SH-SY5Y (cell line): ENCODE measurements around the gene NAA80.

Source experiments
- GATA2 ChIP-seq: IDR thresholded peaks from 2 replicates; pipeline ENCODE4 v1.6.1; 2011; ENCODE audit warnings: mild to moderate bottlenecking, low read depth, low read length
- GATA3 ChIP-seq: IDR thresholded peaks from 2 replicates; pipeline ENCODE4 v1.6.1; 2011; ENCODE audit warnings: low read depth, mild to moderate bottlenecking, low read length, moderate library complexity

NAA80 gene

DNA sequence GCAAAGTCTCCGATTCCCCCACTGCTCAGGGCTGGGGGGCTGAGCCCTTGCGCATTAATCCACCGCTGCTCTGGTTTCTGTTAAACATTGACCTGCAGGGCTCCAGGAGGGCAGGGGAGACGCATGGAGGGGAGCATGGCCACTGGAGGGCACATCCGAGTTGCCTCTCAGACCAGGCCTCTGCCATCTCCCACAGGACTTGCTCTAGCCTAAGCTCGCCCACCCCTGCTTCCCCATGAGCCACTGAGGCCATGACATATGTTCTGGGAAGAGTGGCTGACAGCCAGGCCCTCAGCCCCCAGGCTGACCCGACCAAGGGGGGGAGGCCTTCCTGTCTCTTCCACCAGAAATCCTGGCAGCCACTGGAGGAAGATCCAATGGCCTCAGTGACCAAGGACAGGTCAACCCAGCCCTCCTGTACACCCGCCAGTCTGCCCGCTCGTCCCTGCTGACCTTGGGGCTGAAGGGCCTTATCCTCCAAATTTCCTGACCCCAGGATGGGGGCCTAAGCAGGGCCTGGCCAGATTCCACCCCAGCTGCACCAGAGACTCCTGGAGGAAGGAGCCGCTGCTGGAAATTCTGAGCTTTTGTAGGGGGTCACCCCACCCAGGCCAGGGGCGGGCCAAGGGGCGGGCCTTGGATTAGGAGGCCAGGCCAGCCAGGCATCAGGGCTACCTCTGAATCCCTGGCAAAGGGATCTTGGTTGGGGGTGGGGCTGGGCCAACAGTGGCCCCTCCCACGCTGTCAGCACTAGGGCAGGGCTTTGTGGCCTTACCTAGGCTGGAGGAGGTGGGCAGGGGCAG, 4.0 kb upstream of the NAA80 start, which contains the start of gene HYAL1:
HYAL1 (minus strand) TSS at position 562 of the 803 bp plus-strand sequence. CDS start 618 bp downstream, outside the sequence.
- TF ChIP-seq GATA3, result no peak
- TF ChIP-seq GATA2, result no peak

DNA sequence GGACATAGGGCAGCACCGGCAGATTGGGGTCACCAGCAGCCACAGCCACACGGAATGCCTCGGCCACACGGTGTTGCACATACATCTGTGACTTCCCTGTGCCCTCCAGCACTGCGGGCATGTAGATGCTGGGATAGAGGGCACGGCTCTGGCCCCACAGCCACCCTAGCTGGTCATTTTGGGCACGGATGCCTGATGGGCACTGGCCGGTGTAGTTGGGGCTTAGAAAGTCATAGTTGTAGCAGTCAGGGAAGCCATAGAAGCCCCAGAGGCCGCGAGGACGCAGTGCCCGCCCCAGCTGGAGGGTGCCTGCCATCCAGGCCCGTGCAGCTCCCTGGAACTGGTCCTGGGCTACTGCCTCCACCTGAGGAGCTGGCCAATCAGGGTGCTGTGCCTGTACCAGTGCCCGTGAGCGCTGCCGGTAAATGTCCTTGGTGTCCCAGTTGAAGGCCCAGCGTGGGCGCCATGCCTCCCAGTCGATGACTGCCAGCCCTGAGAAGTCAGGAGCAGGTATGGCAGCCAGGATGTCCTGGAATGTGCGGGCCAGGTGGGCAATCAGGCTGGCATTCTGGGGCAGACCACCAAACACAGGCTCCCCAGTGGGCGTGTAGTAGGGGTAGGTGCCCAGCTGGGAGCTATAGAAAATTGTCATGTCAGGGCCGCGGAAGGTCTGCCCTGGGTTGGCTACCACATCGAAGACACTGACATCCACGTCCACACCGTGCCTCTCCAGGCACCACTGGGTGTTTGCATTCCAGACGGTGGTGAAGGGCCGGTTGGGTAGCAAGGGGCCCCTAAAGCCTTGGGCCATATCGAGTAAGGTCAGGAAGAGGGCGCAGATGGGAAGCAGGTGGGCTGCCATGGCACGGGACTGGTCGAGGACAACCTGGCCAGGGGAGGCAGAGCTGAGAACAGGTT, 3.1 kb upstream of the NAA80 start:
- no peak for TF ChIP-seq GATA3
- no peak for TF ChIP-seq GATA2

DNA sequence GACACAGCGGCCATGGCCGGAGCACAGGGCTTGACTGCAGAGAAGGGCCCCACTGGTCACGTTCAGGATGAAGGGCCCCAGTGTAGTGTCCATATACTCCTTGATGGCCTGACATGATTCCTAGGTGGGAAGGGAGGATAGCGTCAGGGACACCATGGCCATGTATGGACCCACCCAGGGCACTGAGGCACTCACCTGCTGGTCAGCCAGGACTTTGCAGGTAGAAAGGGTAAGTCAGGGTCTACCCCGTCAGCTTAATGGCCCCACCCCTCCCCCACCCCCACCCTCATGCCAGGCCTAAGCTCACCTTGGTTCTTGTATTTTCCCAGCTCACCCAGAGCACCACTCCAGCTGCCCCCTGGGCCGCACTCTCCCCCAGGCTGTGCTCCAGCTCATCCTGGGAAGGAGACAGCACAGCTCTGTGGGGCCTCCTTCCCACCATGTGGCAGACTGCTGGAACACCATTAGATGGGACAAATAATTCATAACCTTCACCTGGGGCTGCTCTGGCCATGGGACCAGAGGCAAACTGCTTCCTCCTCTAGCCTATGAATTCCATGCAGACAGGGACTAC, 1.6 kb upstream of the NAA80 start:
- TF ChIP-seq GATA3 (no peak), GATA2 (no peak)

DNA sequence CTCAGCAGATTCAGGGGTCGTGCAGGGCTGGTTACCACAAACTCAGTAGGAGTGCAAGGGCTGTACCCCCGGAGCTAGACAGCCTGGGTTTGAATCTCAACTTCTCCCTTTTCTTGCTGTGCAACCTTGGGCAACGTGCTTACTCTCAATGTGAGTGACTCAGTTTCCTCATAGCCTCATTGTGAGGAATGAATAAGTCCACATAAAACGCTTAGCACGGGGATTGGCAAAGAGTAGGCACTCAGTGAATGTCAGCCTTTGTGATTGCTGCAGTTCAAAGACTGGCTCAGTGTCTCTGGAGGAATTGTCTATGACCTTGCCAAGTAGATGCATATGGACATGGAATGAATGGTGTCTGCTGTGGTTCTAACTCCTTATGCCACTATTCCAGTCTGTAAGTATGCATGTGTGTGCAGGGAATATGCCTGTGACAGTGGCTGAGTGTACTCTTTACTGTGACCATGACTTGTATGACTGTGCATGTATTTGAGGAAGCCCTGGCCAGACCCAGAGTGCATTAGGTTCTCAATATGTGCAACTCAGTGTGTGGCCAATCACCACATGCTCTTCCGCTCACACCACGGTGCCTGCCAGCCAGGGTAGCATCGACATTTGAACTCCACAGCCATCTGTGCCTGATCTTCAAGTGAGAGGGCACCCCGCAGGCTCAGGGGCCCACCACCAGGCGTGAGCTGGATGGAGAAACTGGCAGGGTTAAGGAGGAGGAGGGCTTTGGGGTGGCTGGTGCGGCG, 900 bp upstream of the NAA80 start:
- no peak for TF ChIP-seq GATA2
- TF ChIP-seq GATA3, result no peak

DNA sequence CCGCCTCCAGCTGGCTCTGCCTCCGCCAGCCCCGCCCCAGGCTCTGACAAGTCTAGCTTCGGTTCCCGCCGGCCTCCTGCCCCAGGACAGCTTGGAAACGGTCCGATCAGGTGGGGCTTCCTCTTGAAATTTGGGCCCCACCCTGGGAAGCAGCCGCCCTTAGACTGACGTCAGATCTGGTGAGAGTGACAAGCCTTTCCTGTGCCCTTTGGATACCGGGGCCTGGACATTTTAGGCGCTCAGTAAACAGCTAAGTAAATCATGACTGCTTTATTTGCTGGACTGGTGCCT, 378 bp upstream of the NAA80 start:
- TF ChIP-seq GATA3 (no peak), GATA2 (no peak)

DNA sequence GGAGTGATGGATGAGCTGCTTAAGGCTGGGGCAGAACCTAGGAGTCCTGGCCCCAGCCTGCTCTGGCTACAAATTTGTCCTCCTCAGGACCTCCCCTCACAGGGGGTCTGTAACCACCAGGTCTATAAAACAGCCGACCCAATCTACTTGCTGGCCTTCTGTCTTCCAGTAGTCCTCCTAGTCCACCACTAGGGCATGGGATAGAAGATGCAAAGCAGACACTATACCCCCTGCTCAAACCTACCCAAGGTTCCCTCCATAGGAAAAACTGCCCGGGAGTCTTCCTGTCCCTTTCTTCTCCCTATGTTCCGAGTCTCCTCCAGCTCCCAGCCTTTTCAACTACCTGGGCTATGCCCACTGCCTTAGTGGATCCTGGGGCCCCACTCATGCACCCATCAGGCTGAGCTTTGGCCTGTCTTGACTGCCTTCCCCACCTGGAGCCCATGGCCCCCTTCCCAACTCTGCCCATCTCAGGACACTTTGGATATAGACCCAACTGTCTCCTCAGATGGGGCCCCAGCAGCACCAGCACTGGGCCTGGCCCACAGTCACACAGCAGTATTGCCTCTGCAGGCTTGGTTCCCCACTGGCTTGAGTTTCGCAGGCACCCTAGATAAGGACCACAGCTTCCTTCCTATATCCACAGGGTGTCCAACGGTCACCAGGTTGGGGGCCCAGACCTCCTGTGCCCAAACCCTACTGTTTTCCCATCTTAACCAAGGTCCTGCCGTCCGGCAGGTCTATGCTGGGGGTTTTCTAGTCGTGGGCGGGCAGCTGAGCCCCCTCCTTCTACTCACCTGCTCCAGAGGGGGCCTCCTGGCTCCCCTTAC, 1.1 kb downstream of the NAA80 start:
- TF ChIP-seq GATA3 (no peak), GATA2 (no peak)

DNA sequence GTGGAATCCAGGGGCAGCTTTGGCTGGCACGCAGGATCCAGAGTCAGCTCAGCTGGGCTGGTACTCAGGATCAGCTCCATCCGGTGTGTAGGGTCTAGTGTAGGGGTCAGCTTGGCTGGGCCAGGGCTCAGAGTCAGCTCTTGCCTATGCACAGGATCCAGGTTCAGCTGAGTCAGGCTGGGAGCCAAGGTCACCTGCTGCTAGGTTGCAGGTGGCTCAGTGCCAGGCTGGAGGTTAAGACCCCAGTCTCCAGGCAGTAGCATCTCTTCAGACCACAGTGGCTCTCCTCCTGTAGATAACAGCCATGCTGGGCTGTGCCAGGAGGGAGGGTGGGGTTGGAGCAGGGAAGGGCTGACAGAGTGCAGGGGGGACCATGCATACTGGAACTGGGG, 1.8 kb downstream of the NAA80 start:
- TF ChIP-seq GATA2 (no peak), GATA3 (no peak)

DNA sequence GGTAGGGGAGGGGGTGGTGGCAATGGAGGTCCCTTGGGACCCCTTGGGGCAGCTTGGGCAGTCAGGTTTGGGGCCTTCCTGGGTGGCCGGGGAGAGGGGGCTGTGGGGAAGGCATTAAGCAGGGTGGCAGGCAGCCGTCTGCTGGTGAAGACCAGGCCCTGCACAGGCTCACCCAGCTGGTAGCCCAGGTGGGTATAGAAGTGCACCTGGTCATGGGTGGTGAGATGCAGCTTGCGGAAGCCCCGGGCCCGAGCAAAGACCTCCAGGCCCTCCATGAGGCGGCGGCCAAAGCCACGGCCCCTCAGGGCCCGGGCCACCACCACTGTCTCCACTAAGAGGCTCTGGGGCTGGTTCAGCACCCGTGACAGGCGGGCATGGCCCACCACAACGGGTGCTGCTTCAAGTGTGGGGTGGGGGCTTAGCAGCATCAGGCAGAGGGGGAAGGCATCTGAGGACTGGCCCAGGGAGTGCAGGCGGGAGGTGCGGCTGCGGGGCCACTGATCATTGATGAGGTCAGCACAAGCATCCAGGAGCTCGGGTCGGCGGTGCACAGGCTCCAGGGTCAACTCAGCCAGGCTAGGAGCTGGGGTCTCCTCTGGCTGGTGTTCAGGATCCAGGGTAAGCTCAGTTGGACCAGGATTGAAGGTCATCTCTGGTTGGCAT, 2.4 kb downstream of the NAA80 start:
- TF ChIP-seq GATA2 (no peak), GATA3 (no peak)

DNA sequence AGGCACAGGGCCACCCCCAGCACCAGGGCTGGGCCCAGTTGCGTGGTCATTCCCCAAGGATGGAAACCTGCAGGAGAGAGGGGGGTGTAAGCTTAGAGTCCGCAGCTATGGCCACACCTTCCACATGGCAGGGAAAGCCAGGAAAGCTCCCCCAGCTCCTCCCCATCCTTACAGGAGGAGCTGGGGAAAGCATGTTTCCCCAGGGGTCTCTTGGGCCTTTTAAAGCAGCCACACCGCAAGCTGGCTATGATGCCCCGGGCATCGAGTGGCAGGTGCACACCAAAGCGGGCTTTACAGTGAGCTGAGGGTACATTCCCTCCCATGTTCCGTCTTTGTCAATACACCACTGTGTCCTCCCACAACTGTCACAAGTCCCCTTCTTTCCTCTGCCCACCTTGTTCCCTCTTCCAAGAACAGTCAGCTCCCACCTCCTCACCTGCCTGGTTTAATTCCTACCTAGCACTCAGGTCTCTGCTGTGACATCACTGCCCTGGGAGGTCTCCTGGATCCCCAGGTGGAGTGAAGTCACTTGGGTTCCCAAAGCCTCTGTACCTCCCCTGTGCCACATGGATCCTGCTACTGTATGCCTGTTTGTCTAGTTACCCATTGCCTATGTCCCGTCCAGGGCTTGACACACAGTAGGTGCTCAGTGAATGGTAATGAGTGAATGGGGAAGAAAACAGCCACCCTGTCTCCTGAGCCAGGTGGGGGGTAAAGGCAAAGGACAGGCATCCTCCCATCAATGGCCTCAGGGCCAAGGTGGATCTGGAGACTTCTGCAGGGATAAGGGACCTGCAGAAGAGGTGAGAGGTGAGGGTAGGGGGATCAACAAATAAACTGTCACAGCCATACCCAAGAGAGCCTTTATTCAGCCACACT, 3.4 kb downstream of the NAA80 start:
- TF ChIP-seq GATA2 (no peak), GATA3 (no peak)

DNA sequence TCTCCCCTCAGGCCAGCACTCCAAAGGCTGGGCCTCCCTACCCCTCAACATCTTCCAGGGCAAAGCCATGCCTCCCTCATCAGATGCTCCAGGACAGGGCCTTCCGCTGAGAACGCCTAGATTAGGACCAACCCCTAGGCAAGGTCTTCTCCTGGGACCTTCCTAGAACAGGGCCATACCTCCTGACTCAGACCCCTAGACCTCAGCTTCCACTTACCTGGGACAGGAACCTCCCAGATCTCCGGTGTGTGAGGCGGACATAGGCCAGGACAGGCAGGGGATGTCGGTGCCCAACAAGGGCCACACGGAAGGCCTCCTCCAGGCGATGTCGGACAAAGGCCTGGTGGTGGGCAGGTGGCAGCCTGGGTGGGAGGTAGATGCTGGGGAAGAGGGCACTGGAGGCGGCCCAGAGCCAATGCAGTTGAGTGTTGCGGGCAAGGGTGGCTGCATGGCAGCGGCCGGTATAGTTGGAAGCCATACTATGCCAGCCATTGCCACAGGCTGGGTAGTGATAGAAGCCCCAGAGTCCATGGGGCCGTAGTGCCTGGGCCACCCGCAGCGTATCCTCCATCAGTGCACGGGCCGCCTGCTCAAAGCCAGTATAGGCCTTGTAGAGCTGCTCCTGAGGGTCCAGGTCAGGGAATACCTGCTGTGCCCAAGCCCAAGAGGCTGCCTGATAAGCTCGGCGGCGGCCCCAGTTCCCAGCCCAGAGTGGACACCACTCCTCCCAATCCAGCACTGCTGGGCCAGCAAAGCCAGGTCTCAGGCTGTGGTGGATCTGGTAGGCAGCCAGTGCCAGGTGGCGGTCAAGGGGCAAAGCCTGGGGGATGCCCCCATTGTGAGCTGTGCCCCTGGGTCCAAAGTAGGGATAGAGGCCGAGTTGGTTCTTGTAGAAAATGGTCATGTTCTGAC, 4.5 kb downstream of the NAA80 start:
- no peak for TF ChIP-seq GATA2
- no peak for TF ChIP-seq GATA3

DNA sequence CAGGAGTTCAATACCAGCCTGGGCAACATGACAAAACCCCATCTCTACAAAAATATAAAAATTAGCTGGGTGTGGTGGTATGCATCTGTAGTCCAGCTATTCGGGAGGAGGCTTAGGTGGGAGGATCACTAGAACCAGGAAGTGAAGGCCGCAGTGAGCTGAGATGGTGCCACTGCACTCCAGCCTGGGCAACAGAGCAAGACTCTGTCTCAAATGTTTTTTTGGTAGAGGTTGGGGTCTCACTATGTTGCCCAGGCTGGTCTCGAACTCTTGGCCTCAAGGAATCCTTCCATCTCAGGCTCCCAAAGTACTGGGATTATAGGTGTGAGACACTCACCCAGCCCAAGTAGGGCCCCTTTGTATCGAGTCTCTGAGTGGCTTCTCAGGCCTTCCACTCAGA, 5.1 kb downstream of the NAA80 start:
- TF ChIP-seq GATA2 (no peak), GATA3 (no peak)
